ENCODE measurements around the gene ZNF620. TPM values are rescaled to one million over a fixed set of nuclear protein-coding genes. Genes with fewer than 3 reads are reported as not detected.

Gene ZNF620
- total RNA-seq (2014; rRNA removed; shearing (Covaris generic)) (0.32 and 0.63 TPM in 2 replicates), polyA plus RNA-seq (2016; fragmentation: Nextera tagmentation; extraction: Ambion mirVana) (0.42 and 0.86 TPM in 2 replicates)

DNA sequence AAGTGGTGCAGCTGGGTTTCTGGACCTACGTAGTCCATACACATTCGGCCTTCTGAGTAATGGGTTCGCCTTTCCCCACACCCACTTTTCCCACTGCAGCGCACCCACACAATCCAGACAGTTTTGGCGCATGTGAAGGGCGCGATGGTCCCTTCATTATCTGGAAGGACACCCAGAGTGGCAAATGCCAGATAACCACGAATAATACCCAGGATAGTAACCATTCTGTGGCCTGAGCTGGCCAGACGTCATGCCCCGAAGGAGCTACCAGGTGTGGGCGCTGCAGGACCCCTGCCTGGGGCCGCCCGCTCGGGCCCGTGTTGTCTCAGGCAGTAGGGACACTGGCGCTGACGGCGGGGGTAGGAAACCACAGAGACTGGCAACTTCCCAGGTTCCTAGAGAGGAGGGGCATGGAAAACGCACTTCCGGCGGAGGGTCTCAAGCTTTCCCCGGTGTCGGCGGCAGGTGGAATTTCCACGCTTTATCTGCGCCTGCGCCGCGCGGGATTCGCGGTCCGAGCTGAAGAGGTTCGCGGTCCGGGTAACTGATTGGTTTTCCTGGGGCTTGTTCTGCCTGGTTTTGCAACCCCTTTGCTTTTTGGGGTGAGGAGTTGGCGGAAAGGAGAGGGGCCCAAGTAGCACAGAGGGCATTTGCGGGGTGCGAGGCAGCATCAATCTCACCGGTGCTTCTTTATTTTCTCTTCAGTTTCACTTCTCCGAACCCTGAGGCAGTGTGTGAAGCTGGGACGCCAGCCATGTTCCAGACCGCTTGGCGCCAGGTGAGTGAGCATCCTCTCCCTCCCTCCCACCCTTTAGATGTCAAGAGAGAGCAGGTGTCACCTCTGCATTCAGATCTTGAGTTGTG, at the start of gene ZNF620:
Gene ZNF620, plus strand, starts transcription at position 441 of the 864 bp plus-strand sequence. Its CDS starts 314 bp downstream, at position 755.
- peak within 1 kb of the TSS; percentile 63 for H3K9ac ChIP-seq
- H3F3A ChIP-seq (ENCODE audit: insufficient read depth): peaks cover 13% of the 10 kb centered on the region
- no peaks in the 10 kb centered on the region for H3K9me2 ChIP-seq (ENCODE audit: insufficient read depth)
- H3K4me1 ChIP-seq (ENCODE audit: insufficient read depth): peaks cover 16% of the 10 kb centered on the region
- H2AFZ ChIP-seq: peak within 1 kb of the TSS; percentile 81
- H3K27me3 ChIP-seq (replicated peaks; ENCODE audit: insufficient read depth): no peaks in the 10 kb centered on the region
- in situ Hi-C loops (cut with MboI): no loop called here
- peak within 1 kb of the TSS; percentile 83 for H3K4me2 ChIP-seq (ENCODE audit: unreplicated experiment)
- H4K20me1 ChIP-seq (ENCODE audit: insufficient read depth): no peaks in the 10 kb centered on the region
- H3K9me3 ChIP-seq (ENCODE audit: low read depth): no peaks in the 10 kb centered on the region
- H3K27ac ChIP-seq: peak within 1 kb of the TSS; percentile 82
- H3K36me3 ChIP-seq (ENCODE audit: low read depth): no peaks in the 10 kb centered on the region
- DNase-seq: peak; percentile 50
- H3K4me3 ChIP-seq: peak within 1 kb of the TSS; percentile 69
- whole genome bisulfite sequencing, 2 experiments (ENCODE audit: low coverage in 1 of 2, low lambda C conversion rate in 2 of 2, missing lambda C conversion rate in 2 of 2): 4 to 6% methylated on average over 37 to 44 of the region's 44 CpGs
- no peak for TF ChIP-seq EZH2phosphoT487 (IDR thresholded peaks at IDR 0.05; ENCODE audit: insufficient read depth, low read depth)
- no peak for TF ChIP-seq EZH2 (IDR thresholded peaks at IDR 0.05; ENCODE audit: insufficient read depth, poor library complexity, severe bottlenecking)
- H3K79me2 ChIP-seq (ENCODE audit: insufficient read depth): no peaks in the 10 kb centered on the region

- H3K4me2 ChIP-seq (ENCODE audit: unreplicated experiment): peak overlapping the region; percentile 87
- H2AFZ ChIP-seq: peak overlapping the region; percentile 95
- no peak for DNase-seq
- peak overlapping the region; percentile 97 for H3K9ac ChIP-seq
- H3K36me3 ChIP-seq (ENCODE audit: low read depth): peaks cover 35% of the 10 kb centered on the region
- H3K27me3 ChIP-seq (replicated peaks; ENCODE audit: insufficient read depth): no peaks in the 10 kb centered on the region
- TF ChIP-seq EZH2phosphoT487 (IDR thresholded peaks at IDR 0.05; ENCODE audit: insufficient read depth, low read depth): no peak
- no peaks in the 10 kb centered on the region for H4K20me1 ChIP-seq (ENCODE audit: insufficient read depth)
- H3K27ac ChIP-seq: peak overlapping the region; percentile 84
- H3K79me2 ChIP-seq (ENCODE audit: insufficient read depth): peaks cover 53% of the 10 kb centered on the region
- peaks cover 23% of the 10 kb centered on the region; the same call in 1 of the 2 replicates for H3K4me1 ChIP-seq (ENCODE audit: insufficient read depth)
- H3F3A ChIP-seq (ENCODE audit: insufficient read depth): peaks cover 49% of the 10 kb centered on the region
- H3K9me3 ChIP-seq (ENCODE audit: low read depth): no peaks in the 10 kb centered on the region
- H3K9me2 ChIP-seq (ENCODE audit: insufficient read depth): no peaks in the 10 kb centered on the region
- H3K4me3 ChIP-seq: peak overlapping the region; percentile 91
- WGBS, 2 experiments (ENCODE audit: low coverage in 1 of 2, low lambda C conversion rate in 2 of 2, missing lambda C conversion rate in 2 of 2): 66 to 69% methylated on average over 29 of the region's 29 CpGs
- in situ Hi-C loops (cut with MboI): no loop called here
Observed at GRCh38 chr3:40456279-40456939, 49.4 kb upstream of the ZNF620 start.

- WGBS, 2 experiments (ENCODE audit: low coverage in 1 of 2, low lambda C conversion rate in 2 of 2, missing lambda C conversion rate in 2 of 2): 0 to 2% methylated on average over 57 to 76 of the region's 79 CpGs
- Histone ChIP-seq H3K9me3 (ENCODE audit: low read depth) (no peaks in the 10 kb centered on the region), H3K9ac (peak within 1 kb of the TSS; percentile 97), H2AFZ (peak within 1 kb of the TSS; percentile 95), H3F3A (ENCODE audit: insufficient read depth) (peaks cover 45% of the 10 kb centered on the region), H3K79me2 (ENCODE audit: insufficient read depth) (peaks cover 55% of the 10 kb centered on the region), H4K20me1 (ENCODE audit: insufficient read depth) (no peaks in the 10 kb centered on the region), H3K9me2 (ENCODE audit: insufficient read depth) (no peaks in the 10 kb centered on the region), H3K4me3 (peak within 1 kb of the TSS; percentile 91), H3K36me3 (ENCODE audit: low read depth) (peaks cover 39% of the 10 kb centered on the region), H3K27ac (peak within 1 kb of the TSS; percentile 84), H3K27me3 (replicated peaks; ENCODE audit: insufficient read depth) (no peaks in the 10 kb centered on the region), H3K4me2 (ENCODE audit: unreplicated experiment) (peak within 1 kb of the TSS; percentile 95), H3K4me1 (ENCODE audit: insufficient read depth) (peaks cover 21% of the 10 kb centered on the region; the same call in 1 of the 2 replicates)
- no peak for TF ChIP-seq EZH2phosphoT487 (IDR thresholded peaks at IDR 0.05; ENCODE audit: insufficient read depth, low read depth)
- no peak for TF ChIP-seq EZH2 (IDR thresholded peaks at IDR 0.05; ENCODE audit: insufficient read depth, poor library complexity, severe bottlenecking)
- DNase-seq: peak; percentile 100
- in situ Hi-C loops (cut with MboI): no loop called here
Observed at GRCh38 chr3:40456940-40457823, 48.7 kb upstream of the ZNF620 start, which contains the start of gene RPL14. Gene RPL14 (plus strand): TSS chr3:40457339. CDS start chr3:40457472, 133 bp downstream.

Data from GM23248 (cell line).